H1 (cell line): ENCODE measurements around the gene CDCP1. TPM values are rescaled to one million over a fixed set of nuclear protein-coding genes. Genes with fewer than 3 reads are reported as not detected.

ENCODE experiments used
- BRCA1 ChIP-seq: IDR thresholded peaks from 2 replicates; pipeline ENCODE4 v1.6.1; 2012; ENCODE audit warnings: low read depth, low read length, improper control_type of control experiment
- CHD7 ChIP-seq: fragments of 300-600 bp; sonication (generic); IDR thresholded peaks from 2 replicates; pipeline ENCODE4 v1.7.1; 2012; ENCODE audit warnings: low read length, moderate library complexity, mild to moderate bottlenecking, inconsistent platforms; ENCODE audit not compliant: insufficient replicate concordance
- NANOG ChIP-seq: IDR thresholded peaks from 2 replicates; pipeline ENCODE4 v1.6.1; 2011; ENCODE audit warnings: low read length, low read depth, mild to moderate bottlenecking, inconsistent platforms; ENCODE audit not compliant: insufficient read depth, poor library complexity, severe bottlenecking
- POLR2A ChIP-seq, 2 experiments: IDR thresholded peaks; 1 replicate in 1 of 2; 2 replicates in 1 of 2; pipeline ENCODE4 v1.6.1; 2011; ENCODE audit warnings: low read depth in 2 of 2, low read length in 2 of 2, mild to moderate bottlenecking in 2 of 2; ENCODE audit errors: control extremely low read depth in 1 of 2
- POLR2AphosphoS5 ChIP-seq: IDR thresholded peaks from 2 replicates; pipeline ENCODE4 v1.6.1; 2011; ENCODE audit warnings: low read depth, low read length
- POU5F1 ChIP-seq: IDR thresholded peaks from 2 replicates; pipeline ENCODE4 v1.6.1; 2011; ENCODE audit warnings: low read depth, mild to moderate bottlenecking, low read length, moderate library complexity
- RBBP5 ChIP-seq: IDR thresholded peaks from 2 replicates; pipeline ENCODE4 v1.7.1; 2012; ENCODE audit warnings: low read depth, mild to moderate bottlenecking, inconsistent platforms, low read length, moderate library complexity, borderline replicate concordance
- RFX5 ChIP-seq: IDR thresholded peaks from 2 replicates; pipeline ENCODE4 v1.6.1; 2011; ENCODE audit warnings: low read depth, low read length, improper control_type of control experiment, borderline replicate concordance
- SIN3A ChIP-seq, 2 experiments: IDR thresholded peaks in 1 of 2; conservative IDR thresholded peaks in 1 of 2; 2 replicates each; pipeline ENCODE4 v1.6.1; 2011 to 2012; ENCODE audit warnings: low read length in 2 of 2, improper control_type of control experiment in 1 of 2, low read depth in 1 of 2, mild to moderate bottlenecking in 1 of 2
- SP4 ChIP-seq: IDR thresholded peaks from 2 replicates; pipeline ENCODE4 v1.6.1; 2012; ENCODE audit warnings: low read length, inconsistent platforms
- polyA plus RNA-seq, 7 experiments: library from polyadenylated mRNA; depleted of rRNA in 3 of 7; stranded (reverse) in 5 of 7; unstranded in 2 of 7; fragments of >200 nt in 5 of 7; fragments of 200-250 nt in 2 of 7; gene quantifications; 1 replicate in 5 of 7; 2 replicates in 1 of 7; 4 replicates in 1 of 7; pipeline versions ENCODE4 v1.2.1 to v1.2.3, GENCODE V29; 2011 to 2013; ENCODE audit warnings: missing spikeins in 2 of 7, mixed read lengths in 2 of 7
- total RNA-seq: library from RNA; stranded (reverse); fragmentation: NEBNext Ultra II Directional; extraction: Animal tissue kit (Norgen Biotek cat#: 25700); gene quantifications from 2 replicates; pipeline ENCODE4 v1.2.1, GENCODE V29; 2021

CDCP1 gene
- total and polyA plus RNA-seq, 2 of the 8 experiments (the other 6 are each of a cell fraction or from before 2014, with no cell fraction given), result 10.0 to 23.3 TPM

GRCh38 chr3:45176912-45177311 is 30.7 kb upstream of the CDCP1 start (continued):
- TF ChIP-seq CHD7, result no peak
- no peak for TF ChIP-seq NANOG
- TF ChIP-seq BRCA1, result no peak
- no peak for TF ChIP-seq POLR2AphosphoS5
- no peak for TF ChIP-seq SP4
- TF ChIP-seq RBBP5, result no peak
- no peak for TF ChIP-seq RFX5
- no peak for TF ChIP-seq POU5F1
- TF ChIP-seq SIN3A (conservative IDR thresholded peaks at IDR 0.05 in 1 of 2, IDR thresholded peaks at IDR 0.05 in 1 of 2; ENCODE audit: low read depth in 1 of 2, low read length in 2 of 2), result no peak
- no peak for TF ChIP-seq POLR2A (IDR thresholded peaks at IDR 0.05; ENCODE audit: control extremely low read depth in 1 of 2, low read depth in 2 of 2, low read length in 2 of 2)
- TF ChIP-seq, all 59 proteins: peak for 0
